Prostate gland (tissue), 2 donors: ENCODE data around the gene RD3L. TPM values are rescaled to one million over a fixed set of nuclear protein-coding genes. Genes with fewer than 3 reads are reported as not detected.

Experiments used
- DNase-seq: peaks from one replicate; pipeline ENCODE4 v3.0.0-alpha.2; 2019; ENCODE audit warnings: low spot score
- H3K27ac ChIP-seq, 2 donors: fragments of 200-600 bp; sonication (generic); 2 replicates each; pipeline ENCODE4 v1.5.1; 2017 to 2019
- H3K27me3 ChIP-seq: fragments of 200-600 bp; sonication (generic); replicated peaks from 2 replicates; pipeline ENCODE4 v1.5.1; 2019; ENCODE audit not compliant: insufficient read depth
- H3K36me3 ChIP-seq, 2 donors: fragments of 200-600 bp; sonication (generic); 1 replicate in 1 of 2; 2 replicates in 1 of 2; pipeline versions ENCODE4 v1.5.1 to v1.8.1; 2017 to 2019
- H3K4me1 ChIP-seq: fragments of 200-600 bp; sonication (generic); replicated peaks from 2 replicates; pipeline ENCODE4 v1.5.1; 2019
- H3K4me3 ChIP-seq, 2 donors: fragments of 200-600 bp; sonication (generic); 2 replicates each; pipeline ENCODE4 v1.5.1; 2017 to 2019
- H3K9me3 ChIP-seq: fragments of 200-600 bp; sonication (generic); 2 replicates; pipeline ENCODE4 v1.5.1; 2017
- CTCF ChIP-seq, 4 experiments: fragments of 200-600 bp in 2 of 4; fragments of 450-650 bp in 2 of 4; sonication (generic) in 2 of 4; IDR thresholded peaks; 1 replicate in 3 of 4; 2 replicates in 1 of 4; pipeline ENCODE4 v1.5.1; 2016 to 2019; ENCODE audit warnings: antibody characterized with exemption in 4 of 4, mild to moderate bottlenecking in 2 of 4, moderate library complexity in 2 of 4
- POLR2A ChIP-seq: fragments of 450-650 bp; IDR thresholded peaks from one replicate; pipeline ENCODE4 v1.6.1; 2016; ENCODE audit warnings: antibody characterized with exemption, mild to moderate bottlenecking
- POLR2AphosphoS5 ChIP-seq: sonication (generic); formaldehyde crosslinking; IDR thresholded peaks from one replicate; pipeline ENCODE4 v1.6.1; 2017; ENCODE audit warnings: antibody characterized with exemption
- WGBS: methylation state at CpG from one replicate; pipeline ENCODE4 v1.1.5; 2018; 5-methylcytosine and 5-hydroxymethylcytosine counted together
- intact Hi-C: fragments of 100-400 bp; cut with DNase I; formaldehyde crosslinking; loops from one replicate; pipeline ENCODE4 v1.14.2; 2022
- total RNA-seq, 2 donors: library from RNA; depleted of rRNA; stranded (reverse); fragments of >200 nt; gene quantifications; one replicate each; pipeline ENCODE4 v1.1.0, GENCODE V29; 2016

The RD3L gene
- total RNA-seq, 2 donors from 2014 or later = not detected

GRCh38 chr14:103960457-103961055, 18.2 kb upstream of the RD3L start:
- H3K9me3 ChIP-seq = no peaks in the 10 kb centered on the region
- intact Hi-C loops = no loop called here
- no peaks in the 10 kb centered on the region for H3K36me3 ChIP-seq
- H3K4me3 ChIP-seq = no peak overlapping the region
- H3K27me3 ChIP-seq = no peaks in the 10 kb centered on the region
- no peak overlapping the region for H3K27ac ChIP-seq
- no peak for DNase-seq
- no peak for TF ChIP-seq CTCF (IDR thresholded peaks at IDR 0.05)
- no peak for TF ChIP-seq POLR2A
- H3K4me1 ChIP-seq = peaks cover 4% of the 10 kb centered on the region
- WGBS = 54% methylated on average over 11 of the region's 11 CpGs

GRCh38 chr14:103949131-103949790, 6.9 kb upstream of the RD3L start:
- no peak overlapping the region for H3K4me3 ChIP-seq
- intact Hi-C loops = no loop called here
- TF ChIP-seq POLR2A = no peak
- no peak for TF ChIP-seq CTCF (IDR thresholded peaks at IDR 0.05)
- TF ChIP-seq POLR2AphosphoS5 = no peak
- 70% methylated on average over 5 of the region's 5 CpGs for WGBS
- no peak for DNase-seq
- no peaks in the 10 kb centered on the region for H3K4me1 ChIP-seq
- no peaks in the 10 kb centered on the region for H3K36me3 ChIP-seq
- no peaks in the 10 kb centered on the region for H3K27me3 ChIP-seq
- no peaks in the 10 kb centered on the region for H3K9me3 ChIP-seq
- H3K27ac ChIP-seq = no peak overlapping the region

- no peaks in the 10 kb centered on the region for H3K9me3 ChIP-seq
- no peaks in the 10 kb centered on the region for H3K4me1 ChIP-seq
- TF ChIP-seq CTCF (IDR thresholded peaks at IDR 0.05) (no peak), POLR2AphosphoS5 (no peak), POLR2A (no peak)
- 80% methylated on average over 2 of the region's 2 CpGs for WGBS
- no peaks in the 10 kb centered on the region for H3K36me3 ChIP-seq
- H3K4me3 ChIP-seq = no peak overlapping the region
- no peak overlapping the region for H3K27ac ChIP-seq
- no peaks in the 10 kb centered on the region for H3K27me3 ChIP-seq
- DNase-seq = no peak
- intact Hi-C loops = no loop called here
Observed at GRCh38 chr14:103948442-103948841, 6.1 kb upstream of the RD3L start.

GRCh38 chr14:103946975-103947374, 4.6 kb upstream of the RD3L start:
- no peaks in the 10 kb centered on the region for H3K36me3 ChIP-seq
- no peaks in the 10 kb centered on the region for H3K9me3 ChIP-seq
- H3K4me3 ChIP-seq = no peak overlapping the region
- 93% methylated on average over 2 of the region's 2 CpGs for WGBS
- intact Hi-C loops = no loop called here
- DNase-seq = no peak
- no peaks in the 10 kb centered on the region for H3K4me1 ChIP-seq
- no peak overlapping the region for H3K27ac ChIP-seq
- H3K27me3 ChIP-seq = no peaks in the 10 kb centered on the region
- TF ChIP-seq CTCF (IDR thresholded peaks at IDR 0.05) = no peak
- no peak for TF ChIP-seq POLR2AphosphoS5
- no peak for TF ChIP-seq POLR2A

GRCh38 chr14:103943673-103944072, 1.3 kb upstream of the RD3L start:
- 56% methylated on average over 5 of the region's 5 CpGs for WGBS
- no peaks in the 10 kb centered on the region for H3K9me3 ChIP-seq
- H3K27ac ChIP-seq = no peak overlapping the region
- no peak overlapping the region for H3K4me3 ChIP-seq
- DNase-seq = no peak
- intact Hi-C loops = no loop called here
- TF ChIP-seq POLR2AphosphoS5 = no peak
- TF ChIP-seq POLR2A = no peak
- TF ChIP-seq CTCF (IDR thresholded peaks at IDR 0.05) = no peak
- no peaks in the 10 kb centered on the region for H3K4me1 ChIP-seq
- H3K27me3 ChIP-seq = no peaks in the 10 kb centered on the region
- no peaks in the 10 kb centered on the region for H3K36me3 ChIP-seq
